ENCODE results near the gene KIF3B.

- TF ChIP-seq CTCF (IDR thresholded peaks at IDR 0.05) (no peak), POLR2A (IDR thresholded peaks at IDR 0.05) (no peak)
These were observed 45.6 kb upstream of the KIF3B start for GRCh38 chr20:32231847-32232246.

All from adrenal gland (tissue), 5 donors.